Aorta (tissue), 5 donors: ENCODE measurements around the gene TMTC1. TPM values are rescaled to one million over a fixed set of nuclear protein-coding genes. Genes with fewer than 3 reads are reported as not detected.

Experiments used
- ATAC-seq: fragments of 200-7000 bp; cut with Tn5 transposase; one replicate; pipeline ENCODE4 v1.9.1; 2022; ENCODE audit warnings: moderate library complexity; ENCODE audit not compliant: low FRiP score
- DNase-seq, 2 donors: peaks; one replicate each; pipeline ENCODE4 v3.0.0-alpha.2; 2020
- H3K27ac ChIP-seq, 2 donors: one replicate each; pipeline ENCODE4 v1.5.1; 2013; ENCODE audit warnings: low read length in 2 of 2, mild to moderate bottlenecking in 2 of 2, moderate library complexity in 2 of 2, control low read depth in 1 of 2, inconsistent platforms in 1 of 2, low read depth in 1 of 2
- H3K27me3 ChIP-seq, 2 donors: one replicate each; pipeline ENCODE4 v1.6.1; 2013; ENCODE audit warnings: control low read depth in 1 of 2, low read length in 1 of 2, mild to moderate bottlenecking in 1 of 2, moderate library complexity in 1 of 2; ENCODE audit not compliant: insufficient read depth in 2 of 2, control insufficient read depth in 1 of 2
- H3K36me3 ChIP-seq, 2 donors: one replicate each; pipeline ENCODE4 v1.6.1; 2013; ENCODE audit warnings: control low read depth in 1 of 2, low read length in 1 of 2, mild to moderate bottlenecking in 1 of 2; ENCODE audit not compliant: insufficient read depth in 2 of 2, control insufficient read depth in 1 of 2
- H3K4me1 ChIP-seq, 2 donors: one replicate each; pipeline ENCODE4 v1.6.1; 2013; ENCODE audit warnings: low read length in 2 of 2, control low read depth in 1 of 2, mild to moderate bottlenecking in 1 of 2, moderate library complexity in 1 of 2; ENCODE audit not compliant: insufficient read depth in 2 of 2, control insufficient read depth in 1 of 2
- H3K4me3 ChIP-seq, 2 donors: one replicate each; pipeline ENCODE4 v1.5.1; 2013; ENCODE audit warnings: low read length in 2 of 2, control low read depth in 1 of 2, mild to moderate bottlenecking in 1 of 2
- H3K9me3 ChIP-seq: one replicate; pipeline ENCODE4 v1.6.1; 2013; ENCODE audit warnings: mild to moderate bottlenecking, low read length; ENCODE audit not compliant: control insufficient read depth
- WGBS, 2 donors: extraction: QIAGEN DNeasy Blood & Tissue Kit; methylation state at CpG; one replicate each; pipeline ENCODE4 v1.1.7; 2013; 5-methylcytosine and 5-hydroxymethylcytosine counted together
- intact Hi-C, 2 donors: fragments of 100-400 bp; cut with DNase I; formaldehyde crosslinking; loops; one replicate each; pipeline versions ENCODE4 v1.14.2 to v1.15.0; 2022
- polyA plus RNA-seq, 2 donors: library from polyadenylated mRNA; stranded (reverse); fragments of 200-250 nt; gene quantifications; one replicate each; pipeline ENCODE4 v1.2.3, GENCODE V29; 2013
- total RNA-seq, 2 donors: library from RNA; stranded (reverse); fragmentation: NEBNext Ultra II Directional; extraction: Animal tissue kit (Norgen Biotek cat#: 25700); gene quantifications; one replicate each; pipeline ENCODE4 v1.2.1, GENCODE V29; 2021
- donor health status: healthy with polysubstance abuse.
- donor health status: Bipolar disorder and iron deficiency.
- donor health status: DM: no; HTN: no; CAD: no.
- donor health status: DM: no; HTN: no; CAD: no.
- donor health status: DM: yes; HTN: yes; CAD: no.

Gene TMTC1
- total and polyA plus RNA-seq, 4 donors = 12.8 to 84.6 (median 46.7) TPM

DNA sequence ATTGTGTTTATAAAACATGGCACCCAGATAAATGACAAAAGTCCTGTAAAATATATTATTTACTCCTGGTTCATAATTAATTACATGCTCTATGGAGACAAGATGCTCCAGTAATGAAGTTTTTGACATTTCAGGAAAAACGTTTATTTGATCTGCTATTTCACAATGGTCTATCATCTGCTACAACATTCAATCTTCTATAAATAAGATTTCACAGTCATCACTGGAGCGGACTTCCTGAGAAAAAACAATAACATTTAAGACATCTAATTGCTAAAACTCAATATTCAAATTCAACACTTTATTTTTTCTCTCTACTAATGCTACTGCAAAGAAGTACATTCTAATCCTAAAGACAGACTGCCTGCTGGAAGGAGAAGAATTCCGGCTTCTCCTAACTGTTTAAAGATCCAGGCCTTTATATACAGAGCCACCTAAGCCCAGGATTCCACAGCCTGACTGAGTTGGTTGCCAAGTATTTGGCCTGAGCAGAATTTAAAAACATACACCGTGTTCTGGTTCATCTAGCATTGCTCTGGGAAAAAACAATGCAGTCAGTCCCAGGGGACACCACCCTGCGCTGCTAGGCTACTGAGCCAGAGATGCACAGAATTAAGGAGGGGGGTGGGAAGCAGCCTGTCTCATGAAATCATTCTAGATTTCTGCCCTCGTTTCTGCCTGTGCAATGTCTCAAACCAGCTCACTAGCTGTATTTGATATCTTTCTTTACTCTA is 58.0 kb downstream of the TMTC1 start:
- ATAC-seq (peak; percentile 85), DNase-seq (peak; percentile 66 to 81)
- intact Hi-C loops = loop anchor here in 1 of 2 donors (10.0 kb wide), 1 partner anchor 1721 kb away; no protein-coding TSS in a partner anchor
- Histone ChIP-seq H3K36me3 (no peaks in the 10 kb centered on the region), H3K4me1 (no peaks in the 10 kb centered on the region), H3K9me3 (no peaks in the 10 kb centered on the region), H3K4me3 (no peak overlapping the region), H3K27me3 (no peaks in the 10 kb centered on the region), H3K27ac (peak overlapping the region in 1 of 2 donors; percentile 0)
- WGBS, 2 donors = 7 to 16% methylated on average over 6 of the region's 6 CpGs

DNA sequence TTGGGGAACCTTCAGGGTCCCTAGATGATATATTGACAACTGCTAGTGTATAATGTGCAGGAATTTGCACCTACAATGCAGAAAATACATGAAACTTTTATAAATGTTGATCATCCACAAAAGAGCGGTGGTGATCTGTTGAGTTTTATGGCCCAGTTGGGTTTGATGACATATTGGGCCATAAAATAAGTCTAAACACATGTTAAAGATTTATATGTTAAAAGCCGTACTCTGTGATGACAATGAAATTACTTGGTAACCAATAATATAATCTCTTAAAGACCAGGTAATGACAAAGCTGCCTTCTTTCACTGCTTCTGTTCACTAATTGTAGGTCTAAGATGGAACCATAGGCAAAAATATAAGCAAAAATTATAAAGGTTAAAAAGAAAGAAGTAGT is 61.6 kb downstream of the TMTC1 start:
- H3K27me3 ChIP-seq = no peaks in the 10 kb centered on the region
- WGBS, 2 donors = 98 to 100% methylated on average over 2 of the region's 2 CpGs
- H3K9me3 ChIP-seq = no peaks in the 10 kb centered on the region
- peaks cover 0 to 4% of the 10 kb centered on the region in 2 donors for H3K36me3 ChIP-seq
- no peak overlapping the region for H3K4me3 ChIP-seq
- no peak for ATAC-seq
- no peak overlapping the region for H3K27ac ChIP-seq
- no peak for DNase-seq
- H3K4me1 ChIP-seq = no peaks in the 10 kb centered on the region
- intact Hi-C loops = loop anchor here in 1 of 2 donors (10.0 kb wide), 1 partner anchor 1717 kb away; no protein-coding TSS in a partner anchor

DNA sequence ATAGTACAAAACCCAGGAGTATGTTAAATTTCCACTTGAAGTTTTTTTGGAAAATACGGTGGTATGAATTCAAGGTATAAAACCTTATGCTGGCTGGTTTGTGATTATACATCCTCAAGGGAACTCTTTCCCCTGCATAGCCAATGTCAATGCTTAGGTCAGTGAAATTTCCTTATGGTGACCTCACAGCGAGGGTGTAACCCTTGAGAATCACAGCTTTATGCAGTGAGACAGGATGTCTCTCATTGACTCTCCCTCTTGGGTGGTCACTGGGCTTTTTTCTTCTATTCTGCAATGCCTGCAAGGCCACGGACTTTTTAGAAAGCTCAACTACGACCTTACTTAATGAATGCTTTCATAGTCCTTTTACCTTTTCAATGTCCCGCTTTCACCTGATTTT is 64.4 kb downstream of the TMTC1 start:
- ATAC-seq = no peak
- Histone ChIP-seq H3K4me3 (no peak overlapping the region), H3K27ac (no peak overlapping the region), H3K27me3 (no peaks in the 10 kb centered on the region), H3K9me3 (no peaks in the 10 kb centered on the region), H3K4me1 (no peaks in the 10 kb centered on the region), H3K36me3 (peaks cover 0 to 4% of the 10 kb centered on the region in 2 donors)
- intact Hi-C loops = no loop called here
- DNase-seq = no peak
- WGBS, 2 donors = 74 to 87% methylated on average over 5 of the region's 5 CpGs

DNA sequence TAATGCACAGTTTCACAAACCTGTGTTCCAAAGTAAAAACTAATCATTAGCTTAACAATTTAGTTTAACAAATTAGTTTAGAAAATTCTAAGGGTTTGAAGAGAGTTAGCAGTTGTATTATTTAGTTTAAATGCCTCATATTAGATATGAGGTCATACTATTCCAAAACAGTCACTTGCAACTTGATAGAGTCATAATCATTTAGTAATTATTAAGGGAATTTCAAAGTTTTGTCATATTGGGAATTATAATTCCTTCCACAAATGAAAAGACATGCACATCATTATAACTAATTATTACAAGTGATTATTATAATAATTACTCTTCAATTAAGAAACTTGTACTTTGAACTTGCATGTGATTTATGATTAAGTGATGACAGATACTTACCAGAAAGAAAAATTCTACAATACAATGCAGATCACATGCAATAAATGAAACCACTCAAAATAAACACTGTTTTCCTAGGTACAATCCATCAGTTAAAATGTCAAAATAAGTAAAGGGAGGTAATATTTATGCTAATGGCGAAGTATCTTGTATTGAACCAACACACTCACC is 66.1 kb downstream of the TMTC1 start:
- 2 to 3% methylated on average over 1 of the region's 1 CpG for WGBS, 2 donors
- Histone ChIP-seq H3K27ac (no peak overlapping the region), H3K36me3 (peaks cover 0 to 4% of the 10 kb centered on the region in 2 donors), H3K9me3 (no peaks in the 10 kb centered on the region), H3K4me3 (no peak overlapping the region), H3K27me3 (no peaks in the 10 kb centered on the region), H3K4me1 (peaks cover 0 to 2% of the 10 kb centered on the region in 2 donors)
- intact Hi-C loops = no loop called here
- DNase-seq (no peak), ATAC-seq (no peak)

DNA sequence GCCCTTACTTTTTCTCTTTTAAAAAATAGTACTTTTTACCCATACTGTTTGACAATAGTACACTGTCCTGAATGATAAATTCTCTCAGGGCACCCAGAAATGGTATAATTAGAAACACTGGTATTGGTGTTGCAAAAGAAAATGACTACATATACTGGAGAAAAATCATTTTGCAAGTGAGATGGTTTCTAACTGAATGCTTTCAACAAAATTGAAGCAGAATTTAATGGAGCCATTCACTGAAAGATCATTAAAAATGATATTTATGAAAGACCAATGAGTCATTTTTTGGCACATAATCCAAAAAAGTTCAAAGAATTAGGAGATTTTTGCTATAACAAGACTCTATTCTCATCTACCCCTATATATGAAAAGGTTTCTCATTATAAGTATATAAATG is 68.8 kb downstream of the TMTC1 start:
- intact Hi-C loops = no loop called here
- peaks cover 2% of the 10 kb centered on the region in 2 donors for H3K4me1 ChIP-seq
- ATAC-seq (no peak), DNase-seq (no peak)
- H3K27ac ChIP-seq = no peak overlapping the region
- H3K9me3 ChIP-seq = no peaks in the 10 kb centered on the region
- H3K36me3 ChIP-seq = peaks cover 0 to 4% of the 10 kb centered on the region in 2 donors
- H3K4me3 ChIP-seq = no peak overlapping the region
- no peaks in the 10 kb centered on the region for H3K27me3 ChIP-seq

DNA sequence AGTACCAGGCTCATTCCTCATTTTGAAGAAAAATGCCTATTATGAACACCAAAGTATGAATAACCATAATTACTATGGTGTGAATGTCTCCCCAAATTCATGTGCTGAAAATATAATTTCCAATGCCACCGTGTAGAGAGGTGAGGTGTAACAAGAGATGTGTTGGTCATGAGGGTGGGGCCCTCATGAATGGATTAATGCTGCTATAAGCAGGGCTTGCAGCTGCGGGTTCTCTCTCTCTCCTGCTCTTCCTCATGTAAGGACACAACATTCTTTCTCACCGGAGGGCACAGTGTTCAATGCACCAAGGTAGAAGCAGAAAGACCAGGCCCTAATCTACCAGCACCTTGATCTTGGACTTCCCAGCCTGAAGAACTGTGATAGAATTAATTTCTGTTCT is 70.0 kb downstream of the TMTC1 start:
- Histone ChIP-seq H3K4me3 (no peak overlapping the region), H3K27me3 (no peaks in the 10 kb centered on the region), H3K27ac (no peak overlapping the region), H3K4me1 (peaks cover 2 to 6% of the 10 kb centered on the region in 2 donors), H3K36me3 (no peaks in the 10 kb centered on the region), H3K9me3 (no peaks in the 10 kb centered on the region)
- ATAC-seq (no peak), DNase-seq (no peak)
- WGBS, 2 donors = 93 to 94% methylated on average over 3 of the region's 3 CpGs
- intact Hi-C loops = no loop called here

DNA sequence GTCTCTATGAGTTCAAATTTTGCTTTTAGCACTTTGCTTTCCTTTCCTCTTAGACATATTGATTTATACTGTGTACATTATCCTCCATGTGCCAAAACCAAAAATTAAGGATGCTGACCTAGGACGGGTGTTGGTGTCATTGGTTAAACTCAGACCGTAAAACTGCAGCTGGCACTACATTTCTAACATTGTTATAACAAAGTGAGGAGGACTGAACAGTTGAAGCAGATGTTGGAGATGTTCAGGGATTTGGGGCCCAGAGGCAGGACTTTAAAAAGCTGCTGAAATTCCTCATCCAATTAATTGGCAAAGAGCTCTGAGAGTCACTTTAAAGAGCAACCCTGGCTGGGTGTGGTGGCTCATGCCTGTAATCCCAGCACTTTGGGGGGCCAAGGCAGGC is 72.4 kb downstream of the TMTC1 start:
- DNase-seq (no peak), ATAC-seq (no peak)
- Histone ChIP-seq H3K36me3 (no peaks in the 10 kb centered on the region), H3K27me3 (no peaks in the 10 kb centered on the region), H3K27ac (no peak overlapping the region), H3K9me3 (no peaks in the 10 kb centered on the region), H3K4me1 (peaks cover 6 to 7% of the 10 kb centered on the region in 2 donors), H3K4me3 (no peak overlapping the region)
- intact Hi-C loops = no loop called here
- WGBS, 2 donors = 72 to 85% methylated on average over 2 of the region's 2 CpGs

DNA sequence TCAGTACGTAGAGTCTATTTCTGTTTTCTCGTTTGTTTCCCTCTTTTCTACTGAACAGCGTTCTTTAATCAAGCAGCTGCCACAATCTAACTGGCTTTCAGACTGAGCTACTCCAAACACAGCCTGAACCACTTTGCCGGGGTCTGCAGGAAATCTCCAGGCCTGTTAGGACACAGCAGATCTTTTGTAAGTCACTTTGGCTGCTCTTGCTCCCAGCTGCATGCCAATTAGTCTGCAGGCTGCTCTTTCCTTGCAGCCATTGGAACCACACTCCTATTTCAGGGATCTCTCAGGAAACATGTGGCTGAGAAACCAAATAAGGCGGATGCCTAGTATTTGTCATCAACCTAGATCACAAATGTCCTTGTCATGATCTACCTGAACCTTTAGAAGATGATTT is 73.6 kb downstream of the TMTC1 start:
- Histone ChIP-seq H3K4me3 (no peak overlapping the region), H3K9me3 (no peaks in the 10 kb centered on the region), H3K27ac (peak overlapping the region in 1 of 2 donors; percentile 68), H3K27me3 (no peaks in the 10 kb centered on the region), H3K36me3 (no peaks in the 10 kb centered on the region), H3K4me1 (peaks cover 6 to 7% of the 10 kb centered on the region in 2 donors)
- DNase-seq (no peak), ATAC-seq (peak; percentile 32)
- intact Hi-C loops = no loop called here
- 23 to 28% methylated on average over 5 of the region's 5 CpGs for WGBS, 2 donors

DNA sequence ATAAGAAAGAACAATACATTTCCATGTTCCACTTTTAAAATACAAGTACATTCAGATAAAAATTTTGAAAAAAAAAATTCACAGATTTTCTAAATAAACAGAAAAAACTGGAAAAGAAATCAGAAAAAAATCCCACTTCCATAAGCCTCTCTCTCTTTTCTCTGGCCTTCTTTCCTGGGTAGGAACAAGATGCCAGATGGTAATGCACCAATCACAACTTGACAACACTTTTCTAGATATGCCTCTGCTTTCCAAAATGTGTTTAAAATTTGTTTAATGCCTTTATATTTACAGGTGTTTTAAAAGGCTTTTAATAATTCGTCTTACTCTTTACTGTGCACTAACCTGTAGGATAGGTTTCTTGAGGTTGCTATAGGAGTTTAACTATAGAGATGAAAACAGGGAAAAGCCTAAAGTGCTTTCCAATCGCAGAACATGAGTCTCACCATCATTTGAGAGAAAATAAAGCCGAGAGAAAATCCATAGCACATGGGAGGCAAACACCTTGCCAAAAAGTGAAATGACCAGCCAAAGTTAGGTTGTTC is 74.2 kb downstream of the TMTC1 start:
- no peak overlapping the region for H3K4me3 ChIP-seq
- H3K9me3 ChIP-seq = no peaks in the 10 kb centered on the region
- 21 to 38% methylated on average over 3 of the region's 3 CpGs for WGBS, 2 donors
- ATAC-seq (no peak), DNase-seq (no peak)
- no peaks in the 10 kb centered on the region for H3K27me3 ChIP-seq
- H3K36me3 ChIP-seq = no peaks in the 10 kb centered on the region
- H3K27ac ChIP-seq = no peak overlapping the region
- intact Hi-C loops = loop anchor here in 1 of 2 donors (5.0 kb wide), 1 partner anchor 67 kb away; no protein-coding TSS in a partner anchor
- H3K4me1 ChIP-seq = peaks cover 6 to 7% of the 10 kb centered on the region in 2 donors
